Measurements from ENCODE around the gene IL1RAP.

The IL1RAP gene

GRCh38 chr3:190558796-190559195, 44.9 kb downstream of the IL1RAP start:
- H3K36me3 ChIP-seq (ENCODE audit: insufficient read depth, low read length): no peaks in the 10 kb centered on the region
- H3K9me3 ChIP-seq (ENCODE audit: insufficient read depth, low read depth, low read length): no peaks in the 10 kb centered on the region
- H3K4me3 ChIP-seq (ENCODE audit: low read length): no peak overlapping the region
- H3K9ac ChIP-seq (ENCODE audit: low read depth, low read length): no peak overlapping the region
- H3K27me3 ChIP-seq (ENCODE audit: insufficient read depth, low read length): no peaks in the 10 kb centered on the region
- H3K4me1 ChIP-seq (ENCODE audit: insufficient read depth, low read length): 0 out of 2 replicates have a peak, but pooled peaks cover 3% of the 10 kb centered on the region
- WGBS: 92% methylated on average over 2 of the region's 2 CpGs
- no peak overlapping the region for H3K27ac ChIP-seq (ENCODE audit: low read depth, low read length)

DNA sequence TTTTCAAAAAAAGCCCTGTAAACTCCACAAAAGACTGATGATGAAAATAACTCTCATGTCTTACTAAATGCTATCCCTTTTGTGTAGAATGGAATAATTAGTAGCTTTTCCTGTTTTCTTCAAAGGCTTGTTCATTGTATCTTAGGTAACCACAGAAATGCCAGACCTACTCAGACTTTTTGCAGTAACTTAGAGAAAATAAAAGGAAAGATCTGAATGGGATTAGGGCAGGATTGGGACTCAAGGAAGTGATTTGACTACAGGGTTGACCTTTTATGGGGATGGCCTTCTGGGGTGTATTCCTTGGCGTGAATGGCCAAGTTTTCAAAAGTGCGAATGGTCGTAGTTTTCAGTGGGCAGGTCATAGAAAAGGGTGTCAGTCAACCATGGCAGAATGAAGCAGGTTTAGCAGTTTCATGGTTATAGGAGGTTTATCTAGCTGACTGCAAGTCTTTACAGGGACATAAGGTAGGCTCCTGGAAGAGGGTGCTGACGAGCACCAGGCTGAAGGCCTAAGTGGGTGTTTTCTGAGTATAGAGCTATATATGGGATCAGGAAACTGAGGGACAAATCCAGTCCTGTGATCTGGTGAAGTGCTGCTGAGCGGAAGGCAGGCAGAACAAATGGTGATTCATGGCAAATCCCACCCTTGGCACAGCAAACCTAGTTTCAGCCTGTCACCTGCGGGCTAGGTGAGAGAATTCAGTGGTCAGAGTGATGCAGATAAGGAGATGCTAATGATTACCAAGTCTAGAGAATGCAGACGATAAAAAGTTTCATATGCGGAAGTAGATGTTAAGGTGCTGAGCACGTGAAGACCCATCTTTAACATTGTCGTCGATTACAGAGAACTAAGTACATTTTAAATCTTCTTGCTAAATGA, 46.4 kb downstream of the IL1RAP start:
- H3K27ac ChIP-seq (ENCODE audit: low read depth, low read length): no peak overlapping the region
- H3K9me3 ChIP-seq (ENCODE audit: insufficient read depth, low read depth, low read length): no peaks in the 10 kb centered on the region
- H3K4me3 ChIP-seq (ENCODE audit: low read length): no peak overlapping the region
- no peak overlapping the region for H3K9ac ChIP-seq (ENCODE audit: low read depth, low read length)
- no peaks in the 10 kb centered on the region for H3K27me3 ChIP-seq (ENCODE audit: insufficient read depth, low read length)
- H3K36me3 ChIP-seq (ENCODE audit: insufficient read depth, low read length): no peaks in the 10 kb centered on the region
- 0 out of 2 replicates have a peak, but pooled peaks cover 3% of the 10 kb centered on the region for H3K4me1 ChIP-seq (ENCODE audit: insufficient read depth, low read length)
- WGBS: 93% methylated on average over 11 of the region's 11 CpGs

DNA sequence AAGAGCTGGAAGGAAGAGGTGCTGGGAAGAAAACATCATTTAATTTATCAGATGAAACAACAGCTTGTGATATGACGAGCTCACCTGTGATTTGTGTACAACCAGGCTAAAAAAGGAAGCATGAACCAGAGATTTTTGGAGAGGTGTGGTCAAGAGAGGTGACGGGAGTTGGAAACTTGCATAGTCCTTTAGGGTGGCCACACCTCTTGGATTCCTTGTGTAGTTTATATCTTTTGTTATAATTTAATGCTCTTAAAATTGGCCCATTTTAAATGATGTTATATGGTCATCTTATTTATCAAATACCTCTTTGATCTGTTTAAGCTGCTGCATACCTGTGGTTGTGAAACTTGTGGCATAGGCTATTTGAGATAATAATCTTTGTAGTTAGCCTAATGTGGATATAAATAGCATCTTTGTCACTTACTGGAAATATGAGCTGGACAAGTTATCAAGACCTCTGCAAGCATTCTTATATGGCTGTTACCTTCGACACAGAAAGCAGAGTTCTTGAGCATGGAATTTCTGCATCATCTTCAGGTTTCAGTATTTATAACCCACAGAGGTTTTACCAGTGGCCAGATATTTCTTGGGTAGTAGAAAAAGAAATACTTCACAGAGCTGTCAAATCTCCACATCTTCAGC, 49.1 kb downstream of the IL1RAP start:
- H3K4me3 ChIP-seq (ENCODE audit: low read length): no peak overlapping the region
- no peaks in the 10 kb centered on the region for H3K9me3 ChIP-seq (ENCODE audit: insufficient read depth, low read depth, low read length)
- H3K9ac ChIP-seq (ENCODE audit: low read depth, low read length): no peak overlapping the region
- H3K27me3 ChIP-seq (ENCODE audit: insufficient read depth, low read length): no peaks in the 10 kb centered on the region
- WGBS: 93% methylated on average over 3 of the region's 3 CpGs
- peaks cover 14% of the 10 kb centered on the region for H3K4me1 ChIP-seq (ENCODE audit: insufficient read depth, low read length)
- no peak overlapping the region for H3K27ac ChIP-seq (ENCODE audit: low read depth, low read length)
- no peaks in the 10 kb centered on the region for H3K36me3 ChIP-seq (ENCODE audit: insufficient read depth, low read length)

DNA sequence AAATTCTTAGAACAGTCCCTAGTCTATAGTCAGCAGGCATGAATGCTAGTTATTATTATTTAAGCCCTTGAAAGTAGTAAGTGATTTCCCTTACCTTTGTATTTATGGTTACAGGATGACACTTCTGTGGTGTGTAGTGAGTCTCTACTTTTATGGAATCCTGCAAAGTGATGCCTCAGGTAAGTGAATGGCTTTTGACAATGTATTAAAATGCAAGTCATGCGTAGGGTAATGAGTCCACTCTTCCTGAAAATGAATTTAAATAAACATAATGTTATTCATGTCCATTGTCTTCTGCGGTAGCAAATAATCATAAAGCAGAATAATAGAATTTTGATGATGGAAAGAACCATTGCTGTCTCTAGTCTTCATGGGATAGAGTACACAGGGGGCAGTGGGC, 50.3 kb downstream of the IL1RAP start:
- Histone ChIP-seq H3K27ac (ENCODE audit: low read depth, low read length) (no peak overlapping the region), H3K9ac (ENCODE audit: low read depth, low read length) (no peak overlapping the region), H3K9me3 (ENCODE audit: insufficient read depth, low read depth, low read length) (no peaks in the 10 kb centered on the region), H3K4me1 (ENCODE audit: insufficient read depth, low read length) (peaks cover 19% of the 10 kb centered on the region), H3K4me3 (ENCODE audit: low read length) (no peak overlapping the region), H3K36me3 (ENCODE audit: insufficient read depth, low read length) (no peaks in the 10 kb centered on the region), H3K27me3 (ENCODE audit: insufficient read depth, low read length) (no peaks in the 10 kb centered on the region)
- WGBS: 100% methylated on average over 1 of the region's 2 CpGs

GRCh38 chr3:190566043-190566933, 52.4 kb downstream of the IL1RAP start:
- H3K27ac ChIP-seq (ENCODE audit: low read depth, low read length): peak overlapping the region; percentile 36
- H3K4me3 ChIP-seq (ENCODE audit: low read length): no peak overlapping the region
- WGBS: 73% methylated on average over 6 of the region's 6 CpGs
- no peaks in the 10 kb centered on the region for H3K27me3 ChIP-seq (ENCODE audit: insufficient read depth, low read length)
- no peaks in the 10 kb centered on the region for H3K36me3 ChIP-seq (ENCODE audit: insufficient read depth, low read length)
- no peak overlapping the region for H3K9ac ChIP-seq (ENCODE audit: low read depth, low read length)
- peaks cover 28% of the 10 kb centered on the region for H3K4me1 ChIP-seq (ENCODE audit: insufficient read depth, low read length)
- no peaks in the 10 kb centered on the region for H3K9me3 ChIP-seq (ENCODE audit: insufficient read depth, low read depth, low read length)

- H3K4me1 ChIP-seq (ENCODE audit: insufficient read depth, low read length): peaks cover 28% of the 10 kb centered on the region
- WGBS: 95% methylated on average over 2 of the region's 2 CpGs
- H3K4me3 ChIP-seq (ENCODE audit: low read length): no peak overlapping the region
- H3K36me3 ChIP-seq (ENCODE audit: insufficient read depth, low read length): no peaks in the 10 kb centered on the region
- H3K27ac ChIP-seq (ENCODE audit: low read depth, low read length): no peak overlapping the region
- no peak overlapping the region for H3K9ac ChIP-seq (ENCODE audit: low read depth, low read length)
- no peaks in the 10 kb centered on the region for H3K27me3 ChIP-seq (ENCODE audit: insufficient read depth, low read length)
- H3K9me3 ChIP-seq (ENCODE audit: insufficient read depth, low read depth, low read length): no peaks in the 10 kb centered on the region
These were observed 54.2 kb downstream of the IL1RAP start for GRCh38 chr3:190568036-190568435.

DNA sequence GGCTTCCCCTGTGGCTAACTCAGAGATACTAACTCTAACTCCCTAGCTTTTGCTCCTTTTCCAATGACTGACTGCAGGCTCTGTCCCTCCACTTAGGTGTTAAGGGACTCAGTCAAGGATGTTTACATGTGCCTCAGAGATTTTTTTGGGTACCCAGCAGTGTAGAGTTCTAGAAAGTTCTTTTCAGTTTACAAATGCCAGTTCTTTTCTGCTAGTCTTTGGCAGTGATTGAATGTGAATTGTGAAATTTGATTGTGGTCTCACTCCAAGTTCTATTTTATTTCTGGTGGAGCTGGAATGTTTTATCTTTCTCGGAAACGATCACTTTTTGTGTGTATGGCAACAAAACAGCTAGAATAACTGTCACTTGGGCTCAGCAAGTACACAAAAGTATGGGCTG, 60.6 kb downstream of the IL1RAP start:
- no peak overlapping the region for H3K4me3 ChIP-seq (ENCODE audit: low read length)

DNA sequence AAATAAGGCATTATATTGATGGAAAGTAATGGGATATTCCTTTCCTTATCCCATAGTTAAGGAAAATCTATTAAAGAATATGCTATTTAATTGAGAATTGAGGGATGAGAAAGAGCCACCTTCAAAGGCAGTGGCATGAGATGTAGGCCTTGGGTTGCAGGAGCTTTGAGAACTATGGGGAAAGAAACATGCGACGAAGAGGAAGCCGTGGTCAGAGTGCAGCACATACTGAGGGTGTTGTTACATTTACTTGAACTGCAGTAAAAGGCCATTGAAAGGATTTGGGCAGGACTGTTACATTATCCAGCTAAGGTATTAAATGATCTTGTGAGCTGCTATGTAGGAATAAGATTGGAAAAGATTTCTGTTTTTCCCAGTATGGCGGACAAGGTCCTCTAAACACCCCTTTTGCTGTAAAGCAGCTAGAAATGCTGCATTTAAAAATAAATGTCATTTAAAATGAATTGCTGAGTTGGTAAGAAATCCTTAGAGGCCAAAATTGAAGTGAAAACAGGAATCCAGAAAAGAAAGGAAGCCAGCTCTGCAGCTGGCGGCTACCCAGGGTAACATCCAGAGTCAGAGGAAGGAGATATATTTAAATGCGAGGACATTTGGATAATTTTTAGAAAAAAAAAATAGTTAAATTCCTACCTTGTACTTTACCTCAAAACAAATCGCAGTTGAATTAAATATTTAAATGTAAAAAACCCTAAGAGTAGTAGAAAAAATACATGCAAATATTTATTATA, 61.7 kb downstream of the IL1RAP start:
- Histone ChIP-seq H3K27me3 (ENCODE audit: insufficient read depth, low read length) (no peaks in the 10 kb centered on the region), H3K4me3 (ENCODE audit: low read length) (no peak overlapping the region), H3K9me3 (ENCODE audit: insufficient read depth, low read depth, low read length) (0 out of 2 replicates have a peak, but pooled peaks cover 3% of the 10 kb centered on the region), H3K9ac (ENCODE audit: low read depth, low read length) (no peak overlapping the region), H3K36me3 (ENCODE audit: insufficient read depth, low read length) (no peaks in the 10 kb centered on the region), H3K4me1 (ENCODE audit: insufficient read depth, low read length) (no peaks in the 10 kb centered on the region), H3K27ac (ENCODE audit: low read depth, low read length) (no peak overlapping the region)
- 97% methylated on average over 5 of the region's 7 CpGs for WGBS

More for the DNA sequence above, 60.6 kb downstream of the IL1RAP start:
- 97% methylated on average over 2 of the region's 2 CpGs for WGBS
- no peaks in the 10 kb centered on the region for H3K27me3 ChIP-seq (ENCODE audit: insufficient read depth, low read length)
- peaks cover 9% of the 10 kb centered on the region for H3K4me1 ChIP-seq (ENCODE audit: insufficient read depth, low read length)
- no peak overlapping the region for H3K27ac ChIP-seq (ENCODE audit: low read depth, low read length)
- H3K36me3 ChIP-seq (ENCODE audit: insufficient read depth, low read length): no peaks in the 10 kb centered on the region
- H3K9ac ChIP-seq (ENCODE audit: low read depth, low read length): no peak overlapping the region
- H3K9me3 ChIP-seq (ENCODE audit: insufficient read depth, low read depth, low read length): 0 out of 2 replicates have a peak, but pooled peaks cover 3% of the 10 kb centered on the region

- 0 out of 2 replicates have a peak, but pooled peaks cover 3% of the 10 kb centered on the region for H3K9me3 ChIP-seq (ENCODE audit: insufficient read depth, low read depth, low read length)
- H3K36me3 ChIP-seq (ENCODE audit: insufficient read depth, low read length): no peaks in the 10 kb centered on the region
- no peak overlapping the region for H3K9ac ChIP-seq (ENCODE audit: low read depth, low read length)
- no peaks in the 10 kb centered on the region for H3K4me1 ChIP-seq (ENCODE audit: insufficient read depth, low read length)
- no peak overlapping the region for H3K4me3 ChIP-seq (ENCODE audit: low read length)
- no peak overlapping the region for H3K27ac ChIP-seq (ENCODE audit: low read depth, low read length)
- no peaks in the 10 kb centered on the region for H3K27me3 ChIP-seq (ENCODE audit: insufficient read depth, low read length)
- WGBS: 95% methylated on average over 4 of the region's 4 CpGs
These were observed 63.3 kb downstream of the IL1RAP start for GRCh38 chr3:190577225-190577624.

DNA sequence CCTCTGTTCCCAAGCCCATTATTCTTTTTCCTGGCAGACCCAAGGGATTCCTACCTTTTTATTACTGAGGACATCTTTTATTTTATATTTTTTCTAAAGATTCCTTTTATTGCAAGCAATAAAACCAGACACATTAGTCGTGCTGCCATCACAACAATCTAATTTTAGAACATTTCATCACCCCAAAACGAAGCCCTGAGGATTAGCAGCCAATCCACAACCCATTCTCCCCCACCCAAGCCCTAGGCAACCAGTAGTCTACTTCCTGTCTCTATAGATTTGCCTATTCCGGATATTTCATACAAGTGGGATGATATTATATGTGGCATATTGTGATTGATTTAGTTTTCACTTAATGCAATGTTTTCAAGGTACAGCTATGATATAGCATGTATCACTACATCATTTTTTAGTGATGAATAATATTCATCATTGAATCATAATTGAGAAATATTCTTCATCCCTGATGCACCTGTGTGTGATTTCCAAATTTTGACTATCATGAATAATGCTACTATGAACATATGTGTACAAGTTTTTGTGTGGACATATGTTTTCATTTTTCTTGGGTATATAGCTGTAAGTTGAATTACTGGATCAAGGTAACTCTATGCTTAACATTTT, 65.7 kb downstream of the IL1RAP start:
- Histone ChIP-seq H3K4me3 (ENCODE audit: low read length) (no peak overlapping the region), H3K36me3 (ENCODE audit: insufficient read depth, low read length) (no peaks in the 10 kb centered on the region), H3K27ac (ENCODE audit: low read depth, low read length) (no peak overlapping the region), H3K4me1 (ENCODE audit: insufficient read depth, low read length) (no peaks in the 10 kb centered on the region), H3K27me3 (ENCODE audit: insufficient read depth, low read length) (no peaks in the 10 kb centered on the region), H3K9me3 (ENCODE audit: insufficient read depth, low read depth, low read length) (0 out of 2 replicates have a peak, but pooled peaks cover 3% of the 10 kb centered on the region), H3K9ac (ENCODE audit: low read depth, low read length) (no peak overlapping the region)
- WGBS: 83% methylated on average over 2 of the region's 3 CpGs
